ENCODE results near the gene MRPS15.

GRCh38 chr1:36453051-36453450 lies 11.1 kb downstream of the MRPS15 start:
- no peak for TF ChIP-seq RAD21 (IDR thresholded peaks at IDR 0.05)
- TF ChIP-seq JUND (IDR thresholded peaks at IDR 0.05): no peak
- no peak for TF ChIP-seq SP1 (IDR thresholded peaks at IDR 0.05)
- no peak for TF ChIP-seq REST (IDR thresholded peaks at IDR 0.05)
- TF ChIP-seq, protein P1, sequence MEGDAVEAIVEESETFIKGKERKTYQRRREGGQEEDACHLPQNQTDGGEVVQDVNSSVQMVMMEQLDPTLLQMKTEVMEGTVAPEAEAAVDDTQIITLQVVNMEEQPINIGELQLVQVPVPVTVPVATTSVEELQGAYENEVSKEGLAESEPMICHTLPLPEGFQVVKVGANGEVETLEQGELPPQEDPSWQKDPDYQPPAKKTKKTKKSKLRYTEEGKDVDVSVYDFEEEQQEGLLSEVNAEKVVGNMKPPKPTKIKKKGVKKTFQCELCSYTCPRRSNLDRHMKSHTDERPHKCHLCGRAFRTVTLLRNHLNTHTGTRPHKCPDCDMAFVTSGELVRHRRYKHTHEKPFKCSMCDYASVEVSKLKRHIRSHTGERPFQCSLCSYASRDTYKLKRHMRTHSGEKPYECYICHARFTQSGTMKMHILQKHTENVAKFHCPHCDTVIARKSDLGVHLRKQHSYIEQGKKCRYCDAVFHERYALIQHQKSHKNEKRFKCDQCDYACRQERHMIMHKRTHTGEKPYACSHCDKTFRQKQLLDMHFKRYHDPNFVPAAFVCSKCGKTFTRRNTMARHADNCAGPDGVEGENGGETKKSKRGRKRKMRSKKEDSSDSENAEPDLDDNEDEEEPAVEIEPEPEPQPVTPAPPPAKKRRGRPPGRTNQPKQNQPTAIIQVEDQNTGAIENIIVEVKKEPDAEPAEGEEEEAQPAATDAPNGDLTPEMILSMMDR (IDR thresholded peaks at IDR 0.05; ENCODE audit: low read depth, low read length, missing input control): no peak
- no peak for TF ChIP-seq TAF1 (conservative IDR thresholded peaks at IDR 0.05)
- no peak for TF ChIP-seq EGR1 (IDR thresholded peaks at IDR 0.05; ENCODE audit: low read depth in 2 of 2)
- TF ChIP-seq HNF4A (conservative IDR thresholded peaks at IDR 0.05): no peak
- no peak for TF ChIP-seq GABPA (IDR thresholded peaks at IDR 0.05 in 1 of 2, conservative IDR thresholded peaks at IDR 0.05 in 1 of 2)
- no peak for TF ChIP-seq YY1 (IDR thresholded peaks at IDR 0.05)
- TF ChIP-seq ZBTB33 (IDR thresholded peaks at IDR 0.05): no peak
- no peak for TF ChIP-seq FOXA1 (IDR thresholded peaks at IDR 0.05)
- TF ChIP-seq, protein P2, sequence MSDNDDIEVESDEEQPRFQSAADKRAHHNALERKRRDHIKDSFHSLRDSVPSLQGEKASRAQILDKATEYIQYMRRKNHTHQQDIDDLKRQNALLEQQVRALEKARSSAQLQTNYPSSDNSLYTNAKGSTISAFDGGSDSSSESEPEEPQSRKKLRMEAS (IDR thresholded peaks at IDR 0.05): no peak
